Panc1 (cell line): ENCODE measurements around the gene PVRIG. TPM values are rescaled to one million over a fixed set of nuclear protein-coding genes. Genes with fewer than 3 reads are reported as not detected.
"Not testable (repeated sequence)": the region's sequence is repeated elsewhere in the genome, so short reads cannot be mapped to it uniquely, and the experiment has no call there.

ENCODE experiments used
- ATAC-seq: fragments of 200-7000 bp; cut with Tn5 transposase; 2 replicates; pipeline ENCODE4 v1.9.1; 2020; ENCODE audit warnings: mild to moderate bottlenecking, moderate library complexity
- BruUV-seq: library from RNA; stranded (reverse); fragments of 400-500 nt; replicated peaks from 2 replicates; lab custom pipeline; 2021; lab: Mats Ljungman, UMichigan
- CTCF ChIA-PET: fragments of 300-600 bp; sonication (Branson Sonifier 250); formaldehyde crosslinking; loops from one replicate; lab custom pipeline; 2022; ENCODE audit warnings: antibody characterized with exemption; lab: Charles Lee
- POLR2A ChIA-PET: fragments of 300-600 bp; sonication (Branson Sonifier 250); formaldehyde crosslinking; loops from one replicate; lab custom pipeline; 2022; ENCODE audit warnings: antibody characterized with exemption; lab: Charles Lee
- DNase-seq: peaks from one replicate; pipeline ENCODE4 v3.0.0-alpha.2; 2010; ENCODE audit warnings: low read depth, low spot score
- H3K27ac ChIP-seq: 2 replicates; pipeline ENCODE4 v1.5.1; 2011; ENCODE audit warnings: mild to moderate bottlenecking, low read length, inconsistent platforms
- H3K27me3 ChIP-seq: fragments of 200-500 bp; sonication (Bioruptor generic); 2 replicates; pipeline ENCODE4 v1.6.0; 2014; ENCODE audit warnings: low read length, inconsistent platforms; ENCODE audit not compliant: control insufficient read depth, insufficient read depth
- H3K36me3 ChIP-seq: fragments of 200-500 bp; sonication (Bioruptor generic); 2 replicates; pipeline ENCODE4 v1.5.1; 2014; ENCODE audit warnings: inconsistent platforms, mild to moderate bottlenecking, low read length, moderate library complexity; ENCODE audit not compliant: control insufficient read depth, insufficient read depth
- H3K4me1 ChIP-seq: 2 replicates; pipeline ENCODE4 v1.5.1; 2011; ENCODE audit warnings: inconsistent platforms, mild to moderate bottlenecking, low read length, moderate library complexity; ENCODE audit not compliant: control insufficient read depth, insufficient read depth
- H3K4me3 ChIP-seq, 2 experiments: 2 replicates each; pipeline ENCODE4 v1.5.1; 2011 to 2012; ENCODE audit warnings: low read depth in 2 of 2, low read length in 2 of 2, mild to moderate bottlenecking in 2 of 2, inconsistent platforms in 1 of 2, moderate library complexity in 1 of 2
- H3K9me3 ChIP-seq: fragments of 200-500 bp; sonication (Bioruptor generic); 2 replicates; pipeline ENCODE4 v1.5.1; 2014; ENCODE audit warnings: low read depth, mild to moderate bottlenecking, inconsistent platforms, low read length, moderate library complexity; ENCODE audit not compliant: control insufficient read depth, insufficient read depth
- TCF7L2 ChIP-seq: IDR thresholded peaks from 2 replicates; pipeline ENCODE4 v1.6.1; 2011; ENCODE audit warnings: mild to moderate bottlenecking, low read depth, low read length, inconsistent platforms
- in situ Hi-C: cut with HindIII; loops from 2 replicates; pipeline ENCODE4 v1.10.0; 2016; ENCODE audit warnings: low sequenced_read_pairs, low pct_unique_long_range_greater_than_20kb
- intact Hi-C: fragments of 100-400 bp; cut with micrococcal nuclease; formaldehyde crosslinking; loops from one replicate; pipeline ENCODE4 v1.10.0; 2022; ENCODE audit not compliant: unreplicated experiment
- total RNA-seq: library from RNA; stranded (reverse); gene quantifications from one replicate; pipeline ENCODE4 v1.2.1, GENCODE V29; 2021; ENCODE audit not compliant: unreplicated experiment
- TF ChIP-seq, protein P1 (sequence below): fragments of 450-650 bp; IDR thresholded peaks from 2 replicates; pipeline ENCODE4 v1.5.1; 2017; ENCODE audit warnings: mild to moderate bottlenecking

PVRIG gene
- total RNA-seq, 1 experiment from 2014 or later, result not detected

DNA sequence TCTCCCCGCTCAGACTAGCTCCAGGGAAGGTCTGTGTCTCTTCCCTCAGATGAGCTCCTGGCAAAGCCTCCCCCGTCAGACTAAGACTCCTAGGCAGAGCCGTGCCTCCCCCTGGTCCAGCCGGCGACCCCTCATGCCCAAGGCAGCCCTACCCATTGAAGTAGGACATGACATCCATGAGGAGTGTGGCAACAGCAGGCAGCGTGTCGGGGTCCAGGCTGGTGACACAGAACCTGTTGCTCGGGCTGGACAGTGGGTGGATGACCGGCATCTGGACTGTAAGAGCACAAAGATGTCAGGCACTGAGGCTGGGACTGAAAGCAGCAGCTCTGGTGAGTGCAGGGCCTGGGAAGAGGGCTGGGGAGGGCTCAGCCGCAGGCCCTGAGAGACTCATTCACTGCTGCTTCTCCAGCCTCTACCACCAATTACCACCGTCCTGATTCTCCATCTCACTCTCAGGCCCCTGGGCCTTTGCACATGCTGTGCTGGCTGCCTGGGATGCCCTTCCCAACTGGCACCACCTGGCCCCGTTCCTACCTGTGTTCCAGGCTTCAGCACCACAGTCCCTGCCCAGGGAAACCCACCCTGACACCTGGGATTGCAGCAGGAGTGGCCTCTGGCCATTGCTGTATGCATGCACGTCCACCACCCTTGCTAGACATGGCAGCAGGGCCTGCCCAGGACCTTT lies 2.8 kb downstream of the PVRIG start:
- Histone ChIP-seq H3K4me3 (no peak overlapping the region), H3K27ac (no peak overlapping the region), H3K27me3 (no peaks in the 10 kb centered on the region), H3K36me3 (no peaks in the 10 kb centered on the region), H3K4me1 (no peaks in the 10 kb centered on the region), H3K9me3 (no peaks in the 10 kb centered on the region)
- DNase-seq (no peak), ATAC-seq (0 out of 2 replicates have a peak, but pooled peaks have one; percentile 32)
- no peak for TF ChIP-seq TCF7L2
- TF ChIP-seq, protein P1, sequence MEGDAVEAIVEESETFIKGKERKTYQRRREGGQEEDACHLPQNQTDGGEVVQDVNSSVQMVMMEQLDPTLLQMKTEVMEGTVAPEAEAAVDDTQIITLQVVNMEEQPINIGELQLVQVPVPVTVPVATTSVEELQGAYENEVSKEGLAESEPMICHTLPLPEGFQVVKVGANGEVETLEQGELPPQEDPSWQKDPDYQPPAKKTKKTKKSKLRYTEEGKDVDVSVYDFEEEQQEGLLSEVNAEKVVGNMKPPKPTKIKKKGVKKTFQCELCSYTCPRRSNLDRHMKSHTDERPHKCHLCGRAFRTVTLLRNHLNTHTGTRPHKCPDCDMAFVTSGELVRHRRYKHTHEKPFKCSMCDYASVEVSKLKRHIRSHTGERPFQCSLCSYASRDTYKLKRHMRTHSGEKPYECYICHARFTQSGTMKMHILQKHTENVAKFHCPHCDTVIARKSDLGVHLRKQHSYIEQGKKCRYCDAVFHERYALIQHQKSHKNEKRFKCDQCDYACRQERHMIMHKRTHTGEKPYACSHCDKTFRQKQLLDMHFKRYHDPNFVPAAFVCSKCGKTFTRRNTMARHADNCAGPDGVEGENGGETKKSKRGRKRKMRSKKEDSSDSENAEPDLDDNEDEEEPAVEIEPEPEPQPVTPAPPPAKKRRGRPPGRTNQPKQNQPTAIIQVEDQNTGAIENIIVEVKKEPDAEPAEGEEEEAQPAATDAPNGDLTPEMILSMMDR, result no peak
- in situ Hi-C loops (no loop called here), intact Hi-C loops (no loop called here)
- CTCF ChIA-PET, result no interaction called here
- no TSS peak for BruUV-seq
- POLR2A ChIA-PET, result no interaction called here

DNA sequence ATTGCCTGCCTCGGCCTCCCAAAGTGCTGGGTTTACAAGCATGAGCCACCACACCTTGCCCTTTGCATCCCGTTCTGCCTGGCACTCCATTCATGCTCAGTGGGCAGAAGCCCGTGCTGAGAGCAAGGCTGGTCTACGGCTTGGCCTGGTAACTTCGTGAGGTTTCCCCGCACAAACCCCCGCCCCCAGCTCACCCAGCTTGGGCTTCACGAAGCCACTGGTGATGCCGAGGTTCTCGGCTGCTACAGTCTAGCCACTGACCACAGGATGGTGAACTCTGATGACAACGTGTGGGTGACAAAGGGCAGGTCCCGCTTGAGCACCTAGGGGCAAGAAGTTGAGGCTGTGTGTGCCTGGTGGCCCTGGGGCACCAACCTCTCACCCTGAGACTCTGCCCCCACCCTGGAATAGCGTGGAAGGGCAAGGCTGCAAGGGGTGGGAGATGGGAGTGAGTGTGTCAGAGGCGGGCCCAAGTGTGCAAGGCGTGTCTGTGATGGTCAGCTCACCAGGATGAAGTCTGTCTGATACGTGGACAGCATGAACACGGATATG lies 3.7 kb downstream of the PVRIG start:
- H3K27me3 ChIP-seq, H3K4me1 ChIP-seq, H3K9me3 ChIP-seq, ATAC-seq, H3K4me3 ChIP-seq, POLR2A ChIA-PET, intact Hi-C loops, BruUV-seq, in situ Hi-C loops, H3K36me3 ChIP-seq, H3K27ac ChIP-seq, CTCF ChIA-PET, DNase-seq: not testable (repeated sequence)

DNA sequence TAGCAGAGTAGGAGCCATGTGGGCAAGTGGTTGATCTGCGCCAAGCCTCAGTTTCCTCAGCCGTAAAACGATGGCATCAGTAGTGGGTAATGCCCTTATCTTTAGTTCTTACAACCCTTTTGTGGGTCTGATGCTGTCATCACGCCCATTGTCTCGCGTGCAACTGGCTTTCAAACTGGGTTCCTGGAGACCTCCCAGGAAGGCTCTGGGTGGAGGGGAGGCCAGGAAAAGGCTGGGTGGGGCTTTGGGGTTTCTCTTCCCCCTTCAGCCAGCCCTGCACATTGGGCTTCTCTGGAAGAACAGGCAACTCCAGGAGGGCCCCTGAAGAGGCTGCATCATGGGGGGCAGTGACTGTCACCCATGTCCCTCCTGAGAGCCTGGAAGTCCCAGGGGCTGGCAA lies 5.1 kb downstream of the PVRIG start:
- H3K27ac ChIP-seq, in situ Hi-C loops, H3K27me3 ChIP-seq, H3K36me3 ChIP-seq, DNase-seq, ATAC-seq, POLR2A ChIA-PET, H3K4me1 ChIP-seq, H3K4me3 ChIP-seq, H3K9me3 ChIP-seq, CTCF ChIA-PET, intact Hi-C loops, BruUV-seq: not testable (repeated sequence)

DNA sequence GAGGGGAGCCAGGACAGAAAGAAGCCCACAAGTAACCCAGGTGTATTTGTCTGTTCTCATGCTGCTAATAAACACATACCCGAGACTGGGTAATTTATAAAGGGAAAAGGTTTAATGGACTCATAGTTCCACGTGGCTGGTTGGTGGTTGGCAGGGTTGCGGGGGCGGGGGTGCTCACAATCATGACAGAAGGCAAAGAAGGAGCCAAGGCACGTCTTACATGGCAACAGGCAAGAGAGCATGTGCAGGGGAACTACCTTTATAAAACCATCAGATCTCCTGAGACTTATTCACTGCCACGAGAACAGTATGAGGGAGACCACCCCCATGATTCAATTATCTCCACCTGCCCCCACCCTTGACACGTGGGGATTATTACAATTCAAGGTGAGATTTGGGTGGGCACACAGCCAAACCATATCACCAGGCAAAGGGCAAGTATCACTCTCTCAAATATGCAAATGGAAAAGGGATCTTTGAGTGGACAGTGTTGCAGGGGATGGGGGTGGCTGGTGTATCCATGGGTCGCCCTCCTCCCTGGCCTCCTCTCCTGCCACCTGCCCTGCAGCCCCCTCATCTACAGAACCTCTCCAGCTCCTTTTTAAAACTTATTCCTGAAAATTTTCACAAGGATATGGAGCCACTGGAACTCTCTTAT lies 15.0 kb downstream of the PVRIG start:
- DNase-seq, H3K4me3 ChIP-seq, ATAC-seq, H3K9me3 ChIP-seq, intact Hi-C loops, H3K27me3 ChIP-seq, in situ Hi-C loops, POLR2A ChIA-PET, H3K4me1 ChIP-seq, BruUV-seq, H3K27ac ChIP-seq, H3K36me3 ChIP-seq, CTCF ChIA-PET: not testable (repeated sequence)

DNA sequence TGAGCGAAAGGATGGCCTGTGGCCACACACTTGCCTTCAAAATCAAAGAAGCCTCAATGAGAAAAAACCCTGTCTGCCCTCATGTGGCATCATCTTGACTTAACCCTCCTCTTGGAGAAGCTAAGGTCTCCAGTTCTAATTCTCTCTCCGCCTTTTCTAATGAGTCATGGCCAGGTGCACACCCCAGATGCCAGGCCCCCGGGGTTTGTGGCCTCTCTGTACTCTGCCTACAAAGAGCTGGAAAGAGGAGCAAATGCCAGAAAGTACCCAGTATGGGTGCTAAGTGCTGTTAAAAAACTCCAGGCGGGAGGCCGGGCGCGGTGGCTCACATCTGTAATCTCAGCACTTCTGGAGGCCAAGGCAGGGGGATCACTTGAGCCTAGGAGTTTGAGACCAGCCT lies 20.2 kb downstream of the PVRIG start:
- H3K36me3 ChIP-seq, H3K27me3 ChIP-seq, DNase-seq, CTCF ChIA-PET, intact Hi-C loops, ATAC-seq, POLR2A ChIA-PET, H3K27ac ChIP-seq, BruUV-seq, H3K4me1 ChIP-seq, H3K4me3 ChIP-seq, H3K9me3 ChIP-seq, in situ Hi-C loops: not testable (repeated sequence)

DNA sequence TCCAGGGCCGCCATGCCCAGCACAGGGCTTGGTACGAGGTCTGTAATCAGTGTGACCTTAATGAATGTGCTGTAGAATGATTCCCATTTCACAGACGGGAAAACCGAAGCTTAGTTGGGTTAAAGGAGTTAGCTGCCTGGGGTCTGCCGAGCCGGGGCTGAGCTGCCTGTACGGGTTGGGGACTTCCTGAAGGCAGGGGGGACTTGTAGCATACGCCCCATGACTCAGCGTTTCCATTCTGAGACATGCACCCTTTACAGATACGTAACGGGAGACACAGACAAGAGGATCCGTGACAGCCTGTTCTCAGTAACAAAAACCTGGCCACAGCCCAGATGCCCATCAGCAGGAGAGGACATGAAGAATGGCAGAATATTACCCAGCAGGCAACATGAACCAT lies 23.6 kb downstream of the PVRIG start:
- H3K9me3 ChIP-seq, in situ Hi-C loops, H3K27me3 ChIP-seq, ATAC-seq, H3K36me3 ChIP-seq, H3K4me3 ChIP-seq, BruUV-seq, H3K27ac ChIP-seq, DNase-seq, intact Hi-C loops, POLR2A ChIA-PET: not testable (repeated sequence)
- CTCF ChIA-PET, result interaction anchor here (0.5 kb wide), 1 partner anchor 31 kb away, joined by 7 read pairs; no protein-coding TSS in a partner anchor
- H3K4me1 ChIP-seq, result peaks cover 15% of the 10 kb centered on the region
